HG03175 (cell line): ENCODE measurements around the gene SNX22.

Experiments used
- ATAC-seq: cut with Tn5 transposase; IDR thresholded peaks from one replicate; pipeline ENCODE4 v1.9.1; 2021; ENCODE audit warnings: mild to moderate bottlenecking, moderate library complexity; ENCODE audit not compliant: unreplicated experiment

Gene SNX22

DNA sequence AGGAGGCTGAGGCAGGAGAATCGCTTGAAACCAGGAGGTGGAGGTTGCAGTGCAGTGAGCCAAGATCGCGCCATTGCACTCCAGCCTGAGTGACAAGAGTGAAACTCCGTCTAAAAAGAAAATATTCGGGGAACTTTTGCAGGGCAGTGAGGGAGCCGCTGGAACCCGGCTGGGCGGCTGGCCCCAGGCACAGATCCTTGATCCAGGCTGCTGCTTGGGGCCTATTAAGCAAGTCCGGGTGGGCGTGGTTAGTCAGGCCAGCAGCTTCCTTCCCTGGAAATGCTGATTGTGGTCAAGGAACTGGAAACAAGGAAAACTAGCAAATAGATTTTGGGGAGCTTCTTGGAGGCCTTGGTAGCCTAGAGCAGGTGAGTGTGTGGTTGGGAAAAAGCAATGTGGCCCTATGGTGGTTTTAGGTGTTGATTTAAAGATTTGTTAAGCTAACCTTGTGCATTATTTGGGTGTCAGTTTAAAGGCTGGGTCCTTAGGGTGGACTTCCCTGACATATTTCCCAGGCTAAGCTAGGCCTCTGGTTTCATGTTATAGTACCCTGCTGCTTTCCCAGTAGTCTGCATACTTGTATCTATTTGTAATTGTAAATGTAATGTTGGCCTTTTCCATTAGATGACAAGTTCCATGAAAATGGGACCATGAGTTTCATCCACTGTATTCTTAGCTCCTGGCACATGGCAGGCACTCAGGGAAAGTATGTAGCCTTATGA, 17.7 kb upstream of the SNX22 start:
- ATAC-seq = no peak

DNA sequence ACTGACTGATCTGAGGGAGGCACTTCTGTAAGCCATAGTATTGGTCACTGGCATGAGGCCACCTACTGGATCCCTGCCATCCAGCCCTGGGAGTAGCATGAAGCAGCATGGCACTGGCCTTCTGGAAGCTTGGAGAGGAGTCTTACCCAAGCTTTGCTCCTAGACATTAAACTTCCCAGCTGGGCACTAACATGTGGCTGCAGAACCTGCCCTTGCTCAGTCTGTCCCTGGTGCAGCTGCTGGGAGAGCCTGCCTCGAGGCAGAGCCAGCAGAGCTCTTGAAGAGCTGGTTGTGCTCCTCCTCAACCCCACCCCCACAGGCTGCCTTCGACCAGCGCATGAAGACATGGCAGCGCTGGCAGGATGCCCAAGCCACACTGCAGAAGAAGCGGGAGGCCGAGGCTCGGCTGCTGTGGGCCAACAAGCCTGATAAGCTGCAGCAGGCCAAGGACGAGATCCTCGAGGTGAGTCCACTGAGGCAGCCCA, 17.1 kb upstream of the SNX22 start:
- no peak for ATAC-seq

GRCh38 chr15:64136347-64136746, 15.2 kb upstream of the SNX22 start:
- no peak for ATAC-seq

DNA sequence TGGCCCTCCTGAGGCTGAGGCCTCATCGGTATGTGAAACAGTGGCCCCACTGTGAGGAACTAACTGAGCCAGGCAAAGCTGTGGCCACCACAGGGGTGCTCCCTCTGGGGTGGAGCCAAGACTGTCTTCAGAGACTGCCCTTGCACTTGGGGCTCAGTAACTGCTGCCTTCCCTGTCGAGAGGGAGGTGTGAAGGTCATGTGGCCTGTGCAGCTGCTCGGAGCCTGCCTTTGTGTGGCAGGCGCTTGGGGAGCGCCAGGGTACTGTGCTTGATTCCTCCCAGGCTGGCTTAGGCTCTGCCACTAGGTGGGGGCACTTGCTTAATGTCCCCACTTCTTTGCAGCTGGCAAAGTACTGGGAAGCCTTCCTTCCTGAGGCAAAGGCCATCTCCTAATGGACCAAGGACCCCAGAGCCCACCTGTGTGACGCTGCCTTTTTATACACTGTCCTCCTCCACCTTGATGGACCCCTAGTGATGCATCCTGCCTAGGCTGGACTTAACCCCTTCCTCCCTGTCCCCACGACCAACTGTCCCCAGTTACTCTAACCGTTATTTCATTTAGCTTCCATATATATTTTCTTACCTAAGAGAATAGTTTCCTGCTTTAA, 14.2 kb upstream of the SNX22 start:
- no peak for ATAC-seq

DNA sequence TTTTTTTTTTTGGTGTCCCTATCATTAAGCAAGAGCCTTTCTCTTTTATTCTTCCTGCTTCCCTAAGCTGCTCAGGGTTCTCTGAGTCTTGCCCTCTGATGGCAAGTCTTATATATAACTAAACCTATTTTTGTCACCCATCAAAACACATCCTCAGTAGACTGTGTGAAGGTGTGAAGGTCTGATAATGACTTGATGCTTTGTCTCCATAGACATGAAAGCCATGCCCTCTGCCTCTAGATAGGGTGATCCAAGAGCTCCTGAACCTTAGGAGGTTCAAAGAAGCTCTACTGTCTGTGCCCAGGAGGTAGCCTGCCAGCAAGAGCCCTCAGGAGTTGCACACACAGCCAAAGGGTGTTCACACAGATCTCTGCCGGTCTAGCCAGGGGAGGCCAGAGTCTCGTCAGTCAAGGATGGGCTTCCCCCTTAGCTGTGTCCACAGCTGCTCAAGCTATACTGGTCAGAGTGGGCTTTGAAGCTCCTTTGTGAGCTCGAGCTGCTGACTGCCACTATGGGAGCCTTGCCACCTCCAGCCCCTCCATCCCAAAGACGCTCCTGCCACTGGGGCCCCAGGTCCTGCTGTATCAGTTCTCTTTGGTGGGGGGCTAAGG, 13.1 kb upstream of the SNX22 start:
- ATAC-seq = no peak

DNA sequence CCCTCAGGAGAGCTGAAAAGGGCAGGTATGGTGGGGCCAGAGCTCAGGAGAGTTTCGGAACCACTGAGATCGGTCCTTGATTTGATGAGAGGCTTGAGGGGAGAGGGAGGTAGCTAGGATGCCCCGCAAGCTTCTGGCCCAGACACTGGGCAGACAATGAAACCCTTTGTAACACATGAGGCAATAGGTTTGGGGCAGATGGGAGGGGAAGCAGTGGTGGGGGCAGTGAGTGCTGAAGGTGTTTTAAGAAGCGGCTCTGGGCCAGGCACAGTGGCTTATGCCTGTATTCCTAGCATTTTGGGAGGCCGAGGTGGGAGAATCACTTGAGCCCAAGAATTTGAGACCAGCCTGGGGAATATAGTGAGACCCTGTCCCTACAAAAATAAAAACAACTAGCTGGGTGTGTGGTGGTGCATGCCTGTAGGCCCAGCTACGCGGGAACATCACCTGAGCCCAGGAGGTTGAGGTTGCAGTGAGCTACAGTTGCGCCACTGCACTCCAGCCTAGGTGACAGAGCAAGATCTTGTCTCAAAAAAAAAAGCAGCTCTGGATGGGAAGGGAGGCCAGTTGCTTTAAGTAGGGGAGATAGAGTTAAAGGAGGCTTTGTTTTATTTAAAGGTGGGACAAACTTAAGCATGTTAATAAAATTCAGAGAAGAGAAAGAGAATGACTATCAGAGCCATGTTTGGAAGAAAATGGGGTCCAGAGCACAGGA, 9.6 kb upstream of the SNX22 start:
- no peak for ATAC-seq

DNA sequence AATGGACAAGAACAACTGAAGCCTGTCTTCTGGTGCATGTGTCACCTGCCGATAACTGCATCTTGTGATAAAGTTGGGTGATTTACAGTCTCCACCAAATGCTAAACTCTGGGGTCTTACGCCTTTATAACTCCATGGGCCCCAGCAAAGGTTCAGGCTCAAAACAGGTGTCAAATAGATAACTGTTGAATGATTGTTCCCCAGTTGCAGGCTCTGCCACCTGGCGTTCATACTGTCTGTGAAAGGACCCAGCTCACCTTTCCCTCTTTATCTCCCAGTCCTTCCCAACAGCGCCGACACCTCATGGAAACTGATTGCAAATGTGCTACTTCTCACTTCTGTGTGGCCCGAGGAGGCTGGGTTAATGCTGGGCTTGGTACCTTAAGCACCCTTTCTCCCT, 8.3 kb upstream of the SNX22 start:
- ATAC-seq = no peak

- no peak for ATAC-seq
Measured at GRCh38 chr15:64144192-64144564, 7.4 kb upstream of the SNX22 start.

DNA sequence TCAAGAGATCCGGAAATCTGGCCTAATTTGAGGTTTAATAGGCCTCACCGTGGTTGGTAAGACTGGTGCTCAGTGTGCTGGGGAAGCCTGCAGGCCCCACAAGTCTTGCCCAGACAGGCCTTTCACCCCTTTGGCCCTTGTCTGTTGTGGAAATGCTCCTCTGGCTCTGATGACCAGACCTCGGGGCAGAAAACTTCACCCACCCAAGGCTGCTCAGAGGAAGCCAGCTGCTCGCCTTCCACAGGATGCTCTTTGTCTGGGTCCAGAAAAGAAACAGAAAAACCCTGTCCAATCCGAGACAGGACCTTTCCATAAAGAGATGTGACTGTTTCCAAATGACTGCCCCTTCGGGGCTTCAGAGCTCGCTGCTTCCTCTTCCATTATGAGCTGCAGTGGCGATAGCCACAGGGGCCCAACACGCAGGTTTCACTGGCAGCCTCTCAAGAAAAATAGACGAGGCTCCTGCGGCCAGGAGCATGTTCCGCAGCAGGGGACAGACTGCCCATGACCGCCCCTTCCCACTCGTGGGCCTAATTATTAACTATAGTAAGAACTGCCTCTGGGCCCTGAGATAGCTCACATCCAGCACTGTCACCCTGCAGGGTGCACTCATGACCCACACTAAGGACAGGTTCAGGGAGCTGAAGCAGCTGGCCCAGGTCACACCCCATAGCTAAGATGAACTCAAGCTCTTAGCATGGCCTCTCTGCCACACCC, 6.8 kb upstream of the SNX22 start:
- ATAC-seq = peak; percentile 70

- no peak for ATAC-seq
Measured at GRCh38 chr15:64146041-64146440, 5.5 kb upstream of the SNX22 start.

- ATAC-seq = no peak
Measured at GRCh38 chr15:64146520-64146884, 5.0 kb upstream of the SNX22 start.

- no peak for ATAC-seq
Measured at GRCh38 chr15:64146885-64147681, 4.4 kb upstream of the SNX22 start.

GRCh38 chr15:64148168-64148567, 3.4 kb upstream of the SNX22 start:
- ATAC-seq = no peak

DNA sequence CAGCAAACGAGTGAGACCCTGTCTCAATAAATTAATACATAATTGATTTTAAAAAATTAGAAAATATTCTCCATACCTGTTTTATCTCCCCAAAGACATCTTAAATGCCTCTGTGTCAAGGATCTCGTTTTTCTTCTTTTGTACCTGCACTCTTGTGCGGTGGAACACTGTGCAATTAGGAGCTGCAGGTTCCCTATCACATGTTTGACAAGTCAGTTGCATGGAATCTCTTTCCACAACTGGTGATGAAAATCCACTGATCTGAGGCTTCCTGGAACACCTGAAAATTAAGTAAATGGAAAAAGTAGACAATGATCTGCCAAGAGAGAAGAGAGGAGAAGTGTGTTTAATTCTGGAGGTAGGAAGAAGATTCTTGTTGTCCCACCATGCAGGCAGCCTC, 3.0 kb upstream of the SNX22 start:
- no peak for ATAC-seq

- ATAC-seq = no peak
Measured at GRCh38 chr15:64149424-64149823, 2.1 kb upstream of the SNX22 start.

DNA sequence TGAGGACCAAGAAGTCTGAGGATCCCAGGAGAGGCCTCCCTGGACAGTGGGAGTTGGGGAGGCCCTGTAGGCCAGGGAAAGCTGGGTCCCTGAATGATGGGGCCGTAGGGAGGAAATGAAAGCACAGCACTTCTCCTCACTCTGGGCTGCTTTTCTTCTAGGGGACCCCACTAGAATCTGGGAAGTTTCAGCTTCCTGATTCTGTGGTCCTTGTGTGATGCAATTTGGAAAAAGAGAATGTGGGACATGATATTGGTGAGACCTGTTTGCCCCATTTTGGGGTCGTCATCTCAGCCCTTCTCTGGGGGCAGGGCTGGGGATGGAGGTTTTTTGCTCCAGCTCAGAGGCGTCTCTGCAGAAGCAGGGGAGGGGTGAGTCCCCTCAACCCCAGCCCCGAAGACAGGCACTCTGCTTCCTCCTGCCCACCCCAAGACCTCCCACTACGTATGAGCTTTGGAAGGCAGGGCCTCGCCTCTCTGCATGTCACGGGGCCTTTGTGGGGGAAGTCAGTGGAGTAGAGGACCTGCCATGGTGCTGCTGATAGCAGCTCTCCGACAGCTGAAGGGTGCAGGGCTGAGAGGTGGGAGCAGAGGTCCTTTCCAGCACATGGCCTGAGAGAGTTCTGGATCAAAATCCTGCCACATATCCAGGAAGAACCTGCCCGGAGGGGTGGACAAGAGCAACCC, 1.5 kb upstream of the SNX22 start:
- ATAC-seq = no peak

DNA sequence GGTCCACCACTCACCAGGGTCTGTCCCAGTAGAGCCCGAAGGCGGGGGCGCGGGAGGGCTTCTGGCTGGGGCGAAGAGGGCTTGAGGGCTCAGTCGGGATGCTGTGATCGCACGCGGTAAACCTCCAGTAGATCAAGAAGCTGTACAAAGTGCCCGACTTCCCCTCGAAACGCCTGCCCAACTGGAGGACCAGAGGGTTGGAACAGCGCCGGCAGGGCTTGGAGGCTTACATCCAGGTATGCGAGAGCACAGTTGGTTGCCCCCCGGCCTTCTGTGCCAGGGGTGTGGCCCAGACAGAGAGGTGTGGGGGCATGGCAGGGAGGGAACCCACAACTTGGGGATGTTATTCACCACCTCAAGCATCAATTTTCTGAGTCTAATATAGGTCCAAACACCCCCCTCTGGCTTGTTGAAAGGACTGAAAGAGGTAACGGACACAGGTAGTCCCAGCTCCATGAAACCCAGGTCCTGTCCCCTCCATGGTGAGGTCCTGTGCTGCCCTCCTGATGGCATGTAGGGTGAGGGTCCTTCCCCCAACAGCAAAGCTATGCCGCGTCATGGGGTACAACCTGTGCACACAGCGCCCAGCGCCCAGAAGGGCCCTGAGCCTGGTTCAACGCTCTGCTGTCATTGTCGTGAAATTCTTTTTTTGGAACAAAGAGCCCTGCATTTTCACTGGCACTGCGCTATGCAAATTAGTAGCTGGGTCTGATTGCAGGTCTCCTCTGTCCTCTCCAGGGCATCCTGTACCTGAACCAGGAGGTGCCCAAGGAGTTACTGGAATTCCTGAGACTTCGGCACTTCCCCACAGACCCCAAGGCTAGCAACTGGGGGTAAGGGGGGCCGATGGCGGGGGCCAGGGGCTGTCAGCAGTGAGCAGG, 1.2 kb downstream of the SNX22 start:
- ATAC-seq = no peak

DNA sequence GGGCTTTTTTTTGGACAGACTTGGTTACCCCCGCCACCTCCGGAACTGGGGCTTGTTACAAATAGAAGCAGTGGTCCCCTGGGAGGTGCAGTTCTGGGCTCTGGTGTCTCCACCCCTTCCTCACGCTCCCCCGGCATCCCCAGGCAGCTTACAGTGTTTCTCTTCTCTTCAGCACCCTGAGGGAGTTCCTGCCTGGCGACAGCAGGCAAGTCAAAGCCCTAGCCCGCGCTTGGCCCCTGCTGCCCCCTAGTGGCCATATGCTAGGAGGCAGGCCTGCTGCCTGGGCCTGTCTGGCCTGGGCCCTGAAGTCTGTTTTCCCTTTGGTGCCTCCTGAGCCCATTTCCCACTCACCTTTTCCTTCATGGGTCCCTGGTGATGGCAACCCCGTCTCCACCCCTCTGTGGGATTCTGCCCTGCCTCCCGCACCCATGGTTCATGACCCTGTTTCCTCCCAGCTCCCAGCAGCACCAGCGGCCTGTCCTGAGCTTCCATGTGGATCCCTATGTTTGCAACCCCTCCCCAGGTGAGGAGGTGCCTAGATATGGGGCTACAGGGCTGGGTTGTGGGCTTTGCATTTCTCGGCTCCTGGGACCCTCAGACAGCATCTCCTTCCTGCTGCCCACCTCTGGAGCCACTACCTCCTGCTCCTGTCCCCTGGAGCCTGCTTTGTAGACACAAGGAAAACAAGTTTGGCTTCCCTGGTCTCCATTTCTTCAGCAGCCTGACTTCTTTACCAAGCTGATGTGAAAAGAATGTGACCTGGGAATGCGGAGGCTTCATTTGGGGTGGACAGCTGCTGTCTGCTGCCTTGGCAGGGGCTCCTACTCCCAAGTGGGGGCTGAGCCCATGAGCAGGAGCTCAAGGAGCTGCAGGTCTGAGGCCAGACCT, 2.2 kb downstream of the SNX22 start:
- peak; percentile 59 for ATAC-seq
